ENCODE measurements around the gene TTR. TPM values are rescaled to one million over a fixed set of nuclear protein-coding genes. Genes with fewer than 3 reads are reported as not detected.

TTR gene
- total and polyA plus RNA-seq, 2 experiments from 2014 or later = not detected

DNA sequence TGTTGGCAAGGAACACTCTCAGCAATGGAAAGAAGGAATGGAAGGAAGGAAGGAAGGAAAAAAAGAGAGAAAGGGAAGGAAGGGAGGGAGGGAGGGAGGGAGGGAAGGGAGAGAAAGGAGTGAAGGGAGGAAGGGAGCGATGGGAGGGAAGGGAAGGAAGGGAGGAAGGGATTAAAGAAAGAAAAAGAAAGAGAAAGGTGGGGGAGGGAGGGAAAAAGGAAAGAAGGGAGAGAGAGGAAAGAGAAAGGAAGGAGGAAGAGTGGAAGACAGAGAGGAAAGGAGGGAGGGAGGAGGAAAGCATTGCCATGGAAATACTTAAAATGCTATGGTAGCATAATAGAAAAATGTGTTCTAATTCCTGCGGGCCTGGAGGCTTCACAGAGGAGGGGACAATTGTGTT lies 22.4 kb downstream of the TTR start:
- Histone ChIP-seq H3K4me3 (no peak overlapping the region), H3K4me2 (0 out of 2 replicates have a peak overlapping the region, but pooled peaks have one; percentile 23), H3F3A (replicated peaks; ENCODE audit: low read depth) (no peaks in the 10 kb centered on the region), H3K9me2 (ENCODE audit: insufficient read depth) (no peaks in the 10 kb centered on the region), H2AFZ (peak overlapping the region; percentile 2; the same call in 1 of the 2 replicates), H3K36me3 (ENCODE audit: insufficient read depth) (no peaks in the 10 kb centered on the region), H4K20me1 (replicated peaks; ENCODE audit: insufficient read depth) (no peaks in the 10 kb centered on the region), H3K79me2 (replicated peaks; ENCODE audit: insufficient read depth) (no peaks in the 10 kb centered on the region), H3K27me3 (ENCODE audit: insufficient read depth) (no peaks in the 10 kb centered on the region), H3K27ac (ENCODE audit: low read depth) (no peak overlapping the region), H3K4me1 (ENCODE audit: insufficient read depth) (peaks cover 11% of the 10 kb centered on the region; the same call in 1 of the 2 replicates)
- Mint-ChIP-seq H3K27me3 (ENCODE audit: insufficient read depth, low read depth, poor library complexity) (no peaks in the 10 kb centered on the region), H3K4me1 (peaks cover 30% of the 10 kb centered on the region; the same call in 2 of the 3 replicates), H3K36me3 (ENCODE audit: low read depth) (no peaks in the 10 kb centered on the region), H3K9me3 (no peaks in the 10 kb centered on the region), H3K27ac (no peak overlapping the region), H3K4me3 (no peak overlapping the region)
- DNase-seq (ENCODE audit: low spot score) (no peak), ATAC-seq (no peak)
- TF ChIP-seq EZH2 (IDR thresholded peaks at IDR 0.05; ENCODE audit: low read depth, unreplicated experiment) = no peak
- TF ChIP-seq, protein P1, sequence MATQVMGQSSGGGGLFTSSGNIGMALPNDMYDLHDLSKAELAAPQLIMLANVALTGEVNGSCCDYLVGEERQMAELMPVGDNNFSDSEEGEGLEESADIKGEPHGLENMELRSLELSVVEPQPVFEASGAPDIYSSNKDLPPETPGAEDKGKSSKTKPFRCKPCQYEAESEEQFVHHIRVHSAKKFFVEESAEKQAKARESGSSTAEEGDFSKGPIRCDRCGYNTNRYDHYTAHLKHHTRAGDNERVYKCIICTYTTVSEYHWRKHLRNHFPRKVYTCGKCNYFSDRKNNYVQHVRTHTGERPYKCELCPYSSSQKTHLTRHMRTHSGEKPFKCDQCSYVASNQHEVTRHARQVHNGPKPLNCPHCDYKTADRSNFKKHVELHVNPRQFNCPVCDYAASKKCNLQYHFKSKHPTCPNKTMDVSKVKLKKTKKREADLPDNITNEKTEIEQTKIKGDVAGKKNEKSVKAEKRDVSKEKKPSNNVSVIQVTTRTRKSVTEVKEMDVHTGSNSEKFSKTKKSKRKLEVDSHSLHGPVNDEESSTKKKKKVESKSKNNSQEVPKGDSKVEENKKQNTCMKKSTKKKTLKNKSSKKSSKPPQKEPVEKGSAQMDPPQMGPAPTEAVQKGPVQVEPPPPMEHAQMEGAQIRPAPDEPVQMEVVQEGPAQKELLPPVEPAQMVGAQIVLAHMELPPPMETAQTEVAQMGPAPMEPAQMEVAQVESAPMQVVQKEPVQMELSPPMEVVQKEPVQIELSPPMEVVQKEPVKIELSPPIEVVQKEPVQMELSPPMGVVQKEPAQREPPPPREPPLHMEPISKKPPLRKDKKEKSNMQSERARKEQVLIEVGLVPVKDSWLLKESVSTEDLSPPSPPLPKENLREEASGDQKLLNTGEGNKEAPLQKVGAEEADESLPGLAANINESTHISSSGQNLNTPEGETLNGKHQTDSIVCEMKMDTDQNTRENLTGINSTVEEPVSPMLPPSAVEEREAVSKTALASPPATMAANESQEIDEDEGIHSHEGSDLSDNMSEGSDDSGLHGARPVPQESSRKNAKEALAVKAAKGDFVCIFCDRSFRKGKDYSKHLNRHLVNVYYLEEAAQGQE (IDR thresholded peaks at IDR 0.05; ENCODE audit: unreplicated experiment) = no peak
- TF ChIP-seq, protein P2, sequence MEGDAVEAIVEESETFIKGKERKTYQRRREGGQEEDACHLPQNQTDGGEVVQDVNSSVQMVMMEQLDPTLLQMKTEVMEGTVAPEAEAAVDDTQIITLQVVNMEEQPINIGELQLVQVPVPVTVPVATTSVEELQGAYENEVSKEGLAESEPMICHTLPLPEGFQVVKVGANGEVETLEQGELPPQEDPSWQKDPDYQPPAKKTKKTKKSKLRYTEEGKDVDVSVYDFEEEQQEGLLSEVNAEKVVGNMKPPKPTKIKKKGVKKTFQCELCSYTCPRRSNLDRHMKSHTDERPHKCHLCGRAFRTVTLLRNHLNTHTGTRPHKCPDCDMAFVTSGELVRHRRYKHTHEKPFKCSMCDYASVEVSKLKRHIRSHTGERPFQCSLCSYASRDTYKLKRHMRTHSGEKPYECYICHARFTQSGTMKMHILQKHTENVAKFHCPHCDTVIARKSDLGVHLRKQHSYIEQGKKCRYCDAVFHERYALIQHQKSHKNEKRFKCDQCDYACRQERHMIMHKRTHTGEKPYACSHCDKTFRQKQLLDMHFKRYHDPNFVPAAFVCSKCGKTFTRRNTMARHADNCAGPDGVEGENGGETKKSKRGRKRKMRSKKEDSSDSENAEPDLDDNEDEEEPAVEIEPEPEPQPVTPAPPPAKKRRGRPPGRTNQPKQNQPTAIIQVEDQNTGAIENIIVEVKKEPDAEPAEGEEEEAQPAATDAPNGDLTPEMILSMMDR (conservative IDR thresholded peaks at IDR 0.05; ENCODE audit: low read depth in 2 of 2) = no peak
- TF ChIP-seq, protein P3, sequence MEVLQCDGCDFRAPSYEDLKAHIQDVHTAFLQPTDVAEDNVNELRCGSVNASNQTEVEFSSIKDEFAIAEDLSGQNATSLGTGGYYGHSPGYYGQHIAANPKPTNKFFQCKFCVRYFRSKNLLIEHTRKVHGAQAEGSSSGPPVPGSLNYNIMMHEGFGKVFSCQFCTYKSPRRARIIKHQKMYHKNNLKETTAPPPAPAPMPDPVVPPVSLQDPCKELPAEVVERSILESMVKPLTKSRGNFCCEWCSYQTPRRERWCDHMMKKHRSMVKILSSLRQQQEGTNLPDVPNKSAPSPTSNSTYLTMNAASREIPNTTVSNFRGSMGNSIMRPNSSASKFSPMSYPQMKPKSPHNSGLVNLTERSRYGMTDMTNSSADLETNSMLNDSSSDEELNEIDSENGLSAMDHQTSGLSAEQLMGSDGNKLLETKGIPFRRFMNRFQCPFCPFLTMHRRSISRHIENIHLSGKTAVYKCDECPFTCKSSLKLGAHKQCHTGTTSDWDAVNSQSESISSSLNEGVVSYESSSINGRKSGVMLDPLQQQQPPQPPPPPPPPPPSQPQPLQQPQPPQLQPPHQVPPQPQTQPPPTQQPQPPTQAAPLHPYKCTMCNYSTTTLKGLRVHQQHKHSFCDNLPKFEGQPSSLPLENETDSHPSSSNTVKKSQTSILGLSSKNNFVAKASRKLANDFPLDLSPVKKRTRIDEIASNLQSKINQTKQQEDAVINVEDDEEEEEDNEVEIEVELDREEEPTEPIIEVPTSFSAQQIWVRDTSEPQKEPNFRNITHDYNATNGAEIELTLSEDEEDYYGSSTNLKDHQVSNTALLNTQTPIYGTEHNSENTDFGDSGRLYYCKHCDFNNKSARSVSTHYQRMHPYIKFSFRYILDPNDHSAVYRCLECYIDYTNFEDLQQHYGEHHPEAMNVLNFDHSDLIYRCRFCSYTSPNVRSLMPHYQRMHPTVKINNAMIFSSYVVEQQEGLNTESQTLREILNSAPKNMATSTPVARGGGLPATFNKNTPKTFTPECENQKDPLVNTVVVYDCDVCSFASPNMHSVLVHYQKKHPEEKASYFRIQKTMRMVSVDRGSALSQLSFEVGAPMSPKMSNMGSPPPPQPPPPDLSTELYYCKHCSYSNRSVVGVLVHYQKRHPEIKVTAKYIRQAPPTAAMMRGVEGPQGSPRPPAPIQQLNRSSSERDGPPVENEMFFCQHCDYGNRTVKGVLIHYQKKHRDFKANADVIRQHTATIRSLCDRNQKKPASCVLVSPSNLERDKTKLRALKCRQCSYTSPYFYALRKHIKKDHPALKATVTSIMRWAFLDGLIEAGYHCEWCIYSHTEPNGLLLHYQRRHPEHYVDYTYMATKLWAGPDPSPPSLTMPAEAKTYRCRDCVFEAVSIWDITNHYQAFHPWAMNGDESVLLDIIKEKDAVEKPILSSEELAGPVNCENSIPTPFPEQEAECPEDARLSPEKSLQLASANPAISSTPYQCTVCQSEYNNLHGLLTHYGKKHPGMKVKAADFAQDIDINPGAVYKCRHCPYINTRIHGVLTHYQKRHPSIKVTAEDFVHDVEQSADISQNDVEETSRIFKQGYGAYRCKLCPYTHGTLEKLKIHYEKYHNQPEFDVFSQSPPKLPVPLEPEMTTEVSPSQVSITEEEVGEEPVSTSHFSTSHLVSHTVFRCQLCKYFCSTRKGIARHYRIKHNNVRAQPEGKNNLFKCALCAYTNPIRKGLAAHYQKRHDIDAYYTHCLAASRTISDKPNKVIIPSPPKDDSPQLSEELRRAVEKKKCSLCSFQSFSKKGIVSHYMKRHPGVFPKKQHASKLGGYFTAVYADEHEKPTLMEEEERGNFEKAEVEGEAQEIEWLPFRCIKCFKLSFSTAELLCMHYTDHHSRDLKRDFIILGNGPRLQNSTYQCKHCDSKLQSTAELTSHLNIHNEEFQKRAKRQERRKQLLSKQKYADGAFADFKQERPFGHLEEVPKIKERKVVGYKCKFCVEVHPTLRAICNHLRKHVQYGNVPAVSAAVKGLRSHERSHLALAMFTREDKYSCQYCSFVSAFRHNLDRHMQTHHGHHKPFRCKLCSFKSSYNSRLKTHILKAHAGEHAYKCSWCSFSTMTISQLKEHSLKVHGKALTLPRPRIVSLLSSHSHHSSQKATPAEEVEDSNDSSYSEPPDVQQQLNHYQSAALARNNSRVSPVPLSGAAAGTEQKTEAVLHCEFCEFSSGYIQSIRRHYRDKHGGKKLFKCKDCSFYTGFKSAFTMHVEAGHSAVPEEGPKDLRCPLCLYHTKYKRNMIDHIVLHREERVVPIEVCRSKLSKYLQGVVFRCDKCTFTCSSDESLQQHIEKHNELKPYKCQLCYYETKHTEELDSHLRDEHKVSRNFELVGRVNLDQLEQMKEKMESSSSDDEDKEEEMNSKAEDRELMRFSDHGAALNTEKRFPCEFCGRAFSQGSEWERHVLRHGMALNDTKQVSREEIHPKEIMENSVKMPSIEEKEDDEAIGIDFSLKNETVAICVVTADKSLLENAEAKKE (CRISPR knock-in tag; IDR thresholded peaks at IDR 0.05) = no peak
- no peak for TF ChIP-seq POLR2AphosphoS5 (IDR thresholded peaks at IDR 0.05; ENCODE audit: low read depth)
- TF ChIP-seq STAT1 (IDR thresholded peaks at IDR 0.05; ENCODE audit: unreplicated experiment) = no peak
- no peak for TF ChIP-seq ZNF331 (CRISPR knock-in tag; IDR thresholded peaks at IDR 0.05; ENCODE audit: low read depth)
- no peak for TF ChIP-seq JUNB (IDR thresholded peaks at IDR 0.05; ENCODE audit: unreplicated experiment)
- TF ChIP-seq NANOG (IDR thresholded peaks at IDR 0.05; ENCODE audit: borderline replicate concordance) = no peak
- no peak for TF ChIP-seq ETS1 (IDR thresholded peaks at IDR 0.05)
- no peak for TF ChIP-seq ZNF114 (CRISPR knock-in tag; IDR thresholded peaks at IDR 0.05)
- no peak for TF ChIP-seq EZH2phosphoT487 (IDR thresholded peaks at IDR 0.05; ENCODE audit: unreplicated experiment)
- TF ChIP-seq CREB1 (CRISPR knock-in tag; IDR thresholded peaks at IDR 0.05; ENCODE audit: low read depth) = no peak
